ENCODE results near the gene NOD1. TPM values are rescaled to one million over a fixed set of nuclear protein-coding genes. Genes with fewer than 3 reads are reported as not detected.

The NOD1 gene
- total and polyA plus RNA-seq, 2 of the 13 experiments (the other 11 are each of a cell fraction or from before 2014, with no cell fraction given) = 1.7 to 2.9 TPM

- no peak for TF ChIP-seq ZNF33A (CRISPR knock-in tag; IDR thresholded peaks at IDR 0.05; ENCODE audit: borderline replicate concordance)
- TF ChIP-seq YEATS4 (CRISPR knock-in tag; IDR thresholded peaks at IDR 0.05; ENCODE audit: borderline replicate concordance) = peak; percentile 91
- TF ChIP-seq ZBTB43 (CRISPR knock-in tag; conservative IDR thresholded peaks at IDR 0.05) = no peak
- TF ChIP-seq RFX5 (IDR thresholded peaks at IDR 0.05; ENCODE audit: low read depth, low read length) = peak; percentile 37; the same call in 1 of the 2 replicates
- TF ChIP-seq ARNT2 (CRISPR knock-in tag; IDR thresholded peaks at IDR 0.05; ENCODE audit: low read depth) = peak; percentile 66; the same call in 1 of the 2 replicates
- no peak for TF ChIP-seq HNRNPUL1 (IDR thresholded peaks at IDR 0.05; ENCODE audit: low read depth, low read length)
- no peak for TF ChIP-seq RORA (CRISPR knock-in tag; IDR thresholded peaks at IDR 0.05)
- no peak for TF ChIP-seq ZNF460 (CRISPR knock-in tag; IDR thresholded peaks at IDR 0.05; ENCODE audit: borderline replicate concordance)
- TF ChIP-seq CBFB (CRISPR knock-in tag; IDR thresholded peaks at IDR 0.05) = no peak
- TF ChIP-seq ZNF512B (CRISPR knock-in tag; IDR thresholded peaks at IDR 0.05; ENCODE audit: borderline replicate concordance) = 0 out of 2 replicates have a peak, but pooled peaks have one; percentile 47
- TF ChIP-seq ZNF276 (CRISPR knock-in tag; IDR thresholded peaks at IDR 0.05; ENCODE audit: low read depth) = no peak
- TF ChIP-seq ATF3 (CRISPR knock-in tag; IDR thresholded peaks at IDR 0.05) = 0 out of 2 replicates have a peak, but pooled peaks have one; percentile 39
- TF ChIP-seq SCMH1 (CRISPR knock-in tag; IDR thresholded peaks at IDR 0.05; ENCODE audit: borderline replicate concordance) = no peak
- no peak for TF ChIP-seq ZC3H4 (CRISPR knock-in tag; IDR thresholded peaks at IDR 0.05; ENCODE audit: borderline replicate concordance)
- no peak for TF ChIP-seq PHF5A (CRISPR knock-in tag; IDR thresholded peaks at IDR 0.05; ENCODE audit: low read depth, unreplicated experiment)
- TF ChIP-seq KLF16 (CRISPR knock-in tag; IDR thresholded peaks at IDR 0.05) = peak in 1 of 2 experiments; percentile 60; a peak in 2 of 4 replicates
- no peak for TF ChIP-seq ZNF546 (CRISPR knock-in tag; conservative IDR thresholded peaks at IDR 0.05)
- peak; percentile 95 for TF ChIP-seq ZNF605 (CRISPR knock-in tag; IDR thresholded peaks at IDR 0.05)
- TF ChIP-seq ZNF709 (CRISPR knock-in tag; IDR thresholded peaks at IDR 0.05) = 0 out of 2 replicates have a peak, but pooled peaks have one; percentile 55
- TF ChIP-seq ZNF18 (CRISPR knock-in tag; IDR thresholded peaks at IDR 0.05; ENCODE audit: insufficient replicate concordance) = no peak
These were observed 26.0 kb upstream of the NOD1 start, which contains the start of gene GGCT (continued) for GRCh38 chr7:30504301-30505173.

Data from HepG2 (cell line).